Stimulated activated CD4-positive, alpha-beta T cell treated with anti-CD3 and anti-CD28 coated beads, Interleukin-1b, Interleukin-23, amount 100 ng/mL, for 24 hours (primary cell): ENCODE results near the gene IPCEF1.

Source experiments
- DNase-seq, 4 experiments: peaks; one replicate each; pipeline ENCODE4 v3.0.0-alpha.2; 2020; ENCODE audit warnings: low read depth in 4 of 4, low spot score in 1 of 4

Gene IPCEF1

GRCh38 chr6:154169193-154169847, 187.3 kb downstream of the IPCEF1 start:
- no peak for DNase-seq

GRCh38 chr6:154167126-154167525, 189.5 kb downstream of the IPCEF1 start:
- no peak for DNase-seq

GRCh38 chr6:154166140-154166539, 190.5 kb downstream of the IPCEF1 start:
- no peak for DNase-seq

GRCh38 chr6:154165478-154165877, 191.1 kb downstream of the IPCEF1 start:
- no peak for DNase-seq

- no peak for DNase-seq
Measured at GRCh38 chr6:154164397-154164796, 192.2 kb downstream of the IPCEF1 start.

GRCh38 chr6:154161689-154162088, 194.9 kb downstream of the IPCEF1 start:
- no peak for DNase-seq

GRCh38 chr6:154159126-154159525, 197.5 kb downstream of the IPCEF1 start:
- no peak for DNase-seq

- DNase-seq = no peak
Measured at GRCh38 chr6:154157706-154158105, 198.9 kb downstream of the IPCEF1 start.

GRCh38 chr6:154157082-154157481, 199.5 kb downstream of the IPCEF1 start:
- no peak for DNase-seq

- DNase-seq = peak in 3 of 4 experiments; percentile 24 to 47 (median 36)
Measured at GRCh38 chr6:154156135-154156896, 200.3 kb downstream of the IPCEF1 start.

GRCh38 chr6:154154389-154154967, 202.1 kb downstream of the IPCEF1 start:
- peak; percentile 42 to 58 (median 48) for DNase-seq

- DNase-seq = no peak
Measured at GRCh38 chr6:154143753-154144152, 212.8 kb downstream of the IPCEF1 start.

- no peak for DNase-seq
Measured at GRCh38 chr6:154140743-154141142, 215.9 kb downstream of the IPCEF1 start.

- DNase-seq = no peak
Measured at GRCh38 chr6:154139892-154140291, 216.7 kb downstream of the IPCEF1 start.

- DNase-seq = no peak
Measured at GRCh38 chr6:154138793-154139192, 217.8 kb downstream of the IPCEF1 start.

- no peak for DNase-seq
Measured at GRCh38 chr6:154134471-154135147, 222.0 kb downstream of the IPCEF1 start.

- no peak for DNase-seq
Measured at GRCh38 chr6:154127657-154128056, 228.9 kb downstream of the IPCEF1 start.

GRCh38 chr6:154125421-154125820, 231.2 kb downstream of the IPCEF1 start:
- no peak for DNase-seq

GRCh38 chr6:154123155-154123956, 233.2 kb downstream of the IPCEF1 start:
- DNase-seq = no peak

GRCh38 chr6:154122195-154122925, 234.2 kb downstream of the IPCEF1 start:
- DNase-seq = no peak
